Keratinocyte (primary cell): ENCODE results near the gene TSPOAP1.

Experiments used
- CTCF ChIP-seq, 3 experiments: IDR thresholded peaks in 1 of 3; conservative IDR thresholded peaks in 1 of 3; optimal IDR thresholded peaks in 1 of 3; 2 replicates in 2 of 3; 3 replicates in 1 of 3; pipeline versions ENCODE3 to v1.5.1; 2011; ENCODE audit warnings: low read length in 3 of 3, mild to moderate bottlenecking in 3 of 3, moderate library complexity in 2 of 3, control low read depth in 1 of 3, inconsistent platforms in 1 of 3; ENCODE audit not compliant: insufficient read depth in 2 of 3; ENCODE audit errors: extremely low read depth in 1 of 3
- EZH2 ChIP-seq: IDR thresholded peaks from one replicate; pipeline ENCODE4 v1.6.1; 2012; ENCODE audit warnings: inconsistent platforms, mild to moderate bottlenecking, low read length, moderate library complexity

GRCh38 chr17:58311429-58311894, 17.1 kb downstream of the TSPOAP1 start:
- no peak for TF ChIP-seq CTCF (optimal IDR thresholded peaks at IDR 0.05 in 1 of 3, IDR thresholded peaks at IDR 0.05 in 1 of 3, conservative IDR thresholded peaks at IDR 0.05 in 1 of 3; ENCODE audit: extremely low read depth in 1 of 3, insufficient read depth in 2 of 3, low read length in 3 of 3)
- no peak for TF ChIP-seq EZH2
